Measurements from ENCODE around the gene TMEM235. TPM values are rescaled to one million over a fixed set of nuclear protein-coding genes. Genes with fewer than 3 reads are reported as not detected.

TMEM235 gene
- total RNA-seq, 2 donors from 2014 or later, result not detected

DNA sequence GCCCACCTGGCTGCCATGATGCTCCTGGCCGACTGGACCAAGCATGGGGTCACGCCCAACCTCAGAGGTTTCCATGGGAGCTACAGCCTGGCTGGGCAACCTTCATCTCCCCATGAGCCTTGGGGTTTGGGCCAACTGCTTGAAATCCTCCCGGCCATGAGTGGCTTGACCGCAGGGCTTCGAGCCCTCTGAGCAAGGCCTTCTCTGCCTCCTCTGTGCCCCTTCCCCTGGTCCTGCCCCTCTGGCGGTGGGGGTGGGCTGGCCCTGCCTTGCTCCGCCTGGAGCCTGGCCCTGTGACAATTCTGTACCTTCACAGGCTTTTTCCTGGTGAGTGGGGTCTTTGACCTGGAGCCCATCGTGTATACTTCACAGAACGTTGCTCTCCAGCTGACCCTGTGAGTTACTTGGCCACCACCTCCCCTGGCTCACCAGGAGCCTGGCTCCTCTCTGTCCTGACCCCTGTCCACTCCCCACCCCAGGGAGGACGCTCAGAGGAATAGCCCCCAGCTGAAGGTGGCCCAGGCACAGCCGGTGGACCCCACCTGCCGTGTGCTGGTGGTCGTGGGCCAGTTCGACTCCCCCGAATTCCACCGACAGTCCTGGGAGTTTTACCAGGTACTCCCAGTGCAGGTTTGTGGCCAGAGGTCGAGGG lies 26.2 kb upstream of the TMEM235 start:
- no peak overlapping the region for H3K4me3 Mint-ChIP-seq
- H3K27ac Mint-ChIP-seq, result no peak overlapping the region
- no peaks in the 10 kb centered on the region for H3K4me1 Mint-ChIP-seq (ENCODE audit: low read depth in 2 of 2)
- peak in 1 of 2 donors; percentile 6 for ATAC-seq
- H3K36me3 Mint-ChIP-seq, result no peaks in the 10 kb centered on the region
- no peaks in the 10 kb centered on the region for H3K9me3 Mint-ChIP-seq
- DNase-seq (ENCODE audit: low spot score), result no peak
- no peaks in the 10 kb centered on the region for H3K27me3 Mint-ChIP-seq

DNA sequence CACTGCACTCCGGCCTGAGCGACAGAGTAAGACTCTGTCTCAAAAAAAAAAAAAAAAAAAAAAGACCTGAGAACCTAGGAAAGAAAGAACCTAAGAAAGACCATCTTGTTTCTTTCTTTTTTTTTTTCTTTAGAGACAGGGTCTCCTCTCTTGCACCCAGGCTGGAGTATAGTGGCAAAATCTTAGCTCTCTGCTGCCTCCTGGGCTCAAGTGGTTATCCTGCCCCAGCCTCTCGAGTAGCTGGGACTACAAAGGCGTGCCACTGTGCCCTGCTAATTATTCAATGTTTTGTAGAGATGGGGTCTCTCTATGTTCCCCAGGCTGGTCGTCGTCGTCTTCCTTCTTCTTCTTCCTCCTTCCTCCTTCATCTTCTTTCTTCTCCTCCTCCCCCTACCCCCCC lies 25.1 kb upstream of the TMEM235 start:
- H3K36me3 Mint-ChIP-seq, result no peaks in the 10 kb centered on the region

DNA sequence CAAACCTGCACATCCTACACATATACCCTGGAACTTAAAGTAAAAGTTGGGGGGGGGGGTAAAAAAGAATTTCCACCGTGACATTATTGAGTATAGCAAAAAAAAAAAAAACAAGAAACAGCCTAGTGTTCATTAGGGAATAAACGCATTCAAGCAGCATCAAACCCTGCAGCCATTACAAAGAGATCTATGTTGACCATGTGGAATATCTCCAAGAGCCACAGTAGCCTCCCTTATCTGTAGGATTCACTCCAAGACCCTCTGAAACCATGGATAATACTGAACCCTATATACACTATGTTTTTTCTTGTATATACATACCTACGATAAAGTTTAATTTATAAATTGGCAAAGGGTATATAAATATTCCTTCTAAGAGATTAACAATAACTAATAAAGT lies 22.9 kb upstream of the TMEM235 start:
- Mint-ChIP-seq H3K27me3 (no peaks in the 10 kb centered on the region), H3K36me3 (no peaks in the 10 kb centered on the region), H3K9me3 (no peaks in the 10 kb centered on the region), H3K4me1 (ENCODE audit: low read depth in 2 of 2) (no peaks in the 10 kb centered on the region), H3K27ac (no peak overlapping the region), H3K4me3 (no peak overlapping the region)
- no peak for ATAC-seq
- no peak for DNase-seq (ENCODE audit: low spot score)

More for the DNA sequence above, 25.1 kb upstream of the TMEM235 start:
- H3K4me1 Mint-ChIP-seq (ENCODE audit: low read depth in 2 of 2), result no peaks in the 10 kb centered on the region
- no peak overlapping the region for H3K4me3 Mint-ChIP-seq
- no peak overlapping the region for H3K27ac Mint-ChIP-seq
- no peak for ATAC-seq
- no peak for DNase-seq (ENCODE audit: low spot score)
- no peaks in the 10 kb centered on the region for H3K27me3 Mint-ChIP-seq
- H3K9me3 Mint-ChIP-seq, result no peaks in the 10 kb centered on the region

DNA sequence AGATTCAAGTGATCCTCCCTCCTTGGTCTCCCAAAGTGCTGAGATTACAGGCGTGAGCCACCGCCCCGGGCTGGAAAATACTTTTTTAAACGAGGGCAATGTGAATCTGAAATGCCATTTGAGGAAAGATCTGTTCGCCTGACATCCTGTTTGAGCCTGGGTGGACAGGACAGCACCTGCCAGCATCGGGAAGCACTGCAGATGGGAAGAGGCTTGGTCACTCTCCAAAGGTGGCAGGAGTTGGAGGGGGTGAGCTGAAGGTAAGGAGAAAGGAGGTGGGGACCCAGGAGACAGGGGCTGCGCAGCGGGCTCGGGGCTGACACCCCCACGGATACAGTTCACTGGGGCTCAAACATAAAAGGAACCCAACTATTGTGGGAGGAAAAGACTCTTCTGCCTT lies 21.3 kb upstream of the TMEM235 start:
- Mint-ChIP-seq H3K9me3 (no peaks in the 10 kb centered on the region), H3K4me1 (ENCODE audit: low read depth in 2 of 2) (no peaks in the 10 kb centered on the region), H3K27me3 (no peaks in the 10 kb centered on the region)

DNA sequence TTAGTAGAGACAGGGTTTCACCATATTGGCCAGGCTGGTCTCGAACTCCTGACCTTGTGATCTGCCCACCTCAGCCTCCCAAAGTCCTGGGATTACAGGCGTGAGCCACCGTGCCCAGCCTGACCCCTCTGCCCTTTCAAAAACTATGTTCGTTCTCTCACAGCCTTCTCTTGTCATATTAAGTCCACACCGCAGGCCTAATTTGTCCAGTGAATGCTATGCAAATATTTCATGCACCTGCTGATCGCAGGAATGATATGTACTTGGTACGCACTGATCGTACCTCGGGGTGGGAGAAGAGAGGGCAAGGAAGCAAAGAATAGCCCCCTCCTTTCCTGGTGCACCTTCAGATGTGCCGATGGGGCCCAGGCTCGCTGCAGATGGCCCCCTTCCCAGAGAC lies 20.4 kb upstream of the TMEM235 start:
- Mint-ChIP-seq H3K4me1 (ENCODE audit: low read depth in 2 of 2) (no peaks in the 10 kb centered on the region), H3K27me3 (no peaks in the 10 kb centered on the region), H3K4me3 (no peak overlapping the region), H3K36me3 (no peaks in the 10 kb centered on the region), H3K27ac (no peak overlapping the region), H3K9me3 (no peaks in the 10 kb centered on the region)
- DNase-seq (ENCODE audit: low spot score), result no peak
- ATAC-seq, result no peak

More for the DNA sequence above, 21.3 kb upstream of the TMEM235 start:
- DNase-seq (ENCODE audit: low spot score), result no peak
- no peaks in the 10 kb centered on the region for H3K36me3 Mint-ChIP-seq
- no peak overlapping the region for H3K27ac Mint-ChIP-seq
- no peak overlapping the region for H3K4me3 Mint-ChIP-seq
- no peak for ATAC-seq

DNA sequence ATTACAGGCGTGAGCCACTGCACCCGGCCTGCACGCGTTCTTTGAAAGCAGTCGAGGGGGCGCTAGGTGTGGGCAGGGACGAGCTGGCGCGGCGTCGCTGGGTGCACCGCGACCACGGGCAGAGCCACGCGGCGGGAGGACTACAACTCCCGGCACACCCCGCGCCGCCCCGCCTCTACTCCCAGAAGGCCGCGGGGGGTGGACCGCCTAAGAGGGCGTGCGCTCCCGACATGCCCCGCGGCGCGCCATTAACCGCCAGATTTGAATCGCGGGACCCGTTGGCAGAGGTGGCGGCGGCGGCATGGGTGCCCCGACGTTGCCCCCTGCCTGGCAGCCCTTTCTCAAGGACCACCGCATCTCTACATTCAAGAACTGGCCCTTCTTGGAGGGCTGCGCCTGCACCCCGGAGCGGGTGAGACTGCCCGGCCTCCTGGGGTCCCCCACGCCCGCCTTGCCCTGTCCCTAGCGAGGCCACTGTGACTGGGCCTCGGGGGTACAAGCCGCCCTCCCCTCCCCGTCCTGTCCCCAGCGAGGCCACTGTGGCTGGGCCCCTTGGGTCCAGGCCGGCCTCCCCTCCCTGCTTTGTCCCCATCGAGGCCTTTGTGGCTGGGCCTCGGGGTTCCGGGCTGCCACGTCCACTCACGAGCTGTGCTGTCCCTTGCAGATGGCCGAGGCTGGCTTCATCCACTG lies 17.3 kb upstream of the TMEM235 start, which contains the start of gene BIRC5:
TSS of gene BIRC5 (plus strand) at position 238 of the 690 bp plus-strand sequence. CDS start at position 302, 64 bp downstream.
- ATAC-seq (peak; percentile 100), DNase-seq (ENCODE audit: low spot score) (peak; percentile 93)
- no peaks in the 10 kb centered on the region for H3K27me3 Mint-ChIP-seq
- no peaks in the 10 kb centered on the region for H3K9me3 Mint-ChIP-seq
- H3K36me3 Mint-ChIP-seq, result no peaks in the 10 kb centered on the region
- H3K4me3 Mint-ChIP-seq, result peak within 1 kb of the TSS; percentile 92
- H3K4me1 Mint-ChIP-seq (ENCODE audit: low read depth in 2 of 2), result no peaks in the 10 kb centered on the region
- H3K27ac Mint-ChIP-seq, result peak within 1 kb of the TSS in 1 of 2 donors; percentile 61

DNA sequence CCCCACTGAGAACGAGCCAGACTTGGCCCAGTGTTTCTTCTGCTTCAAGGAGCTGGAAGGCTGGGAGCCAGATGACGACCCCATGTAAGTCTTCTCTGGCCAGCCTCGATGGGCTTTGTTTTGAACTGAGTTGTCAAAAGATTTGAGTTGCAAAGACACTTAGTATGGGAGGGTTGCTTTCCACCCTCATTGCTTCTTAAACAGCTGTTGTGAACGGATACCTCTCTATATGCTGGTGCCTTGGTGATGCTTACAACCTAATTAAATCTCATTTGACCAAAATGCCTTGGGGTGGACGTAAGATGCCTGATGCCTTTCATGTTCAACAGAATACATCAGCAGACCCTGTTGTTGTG lies 16.7 kb upstream of the TMEM235 start:
- Mint-ChIP-seq H3K27me3 (no peaks in the 10 kb centered on the region), H3K4me1 (ENCODE audit: low read depth in 2 of 2) (no peaks in the 10 kb centered on the region), H3K4me3 (peak overlapping the region; percentile 92), H3K27ac (peak overlapping the region in 1 of 2 donors; percentile 61), H3K9me3 (no peaks in the 10 kb centered on the region), H3K36me3 (no peaks in the 10 kb centered on the region)
- ATAC-seq, result no peak
- no peak for DNase-seq (ENCODE audit: low spot score)

DNA sequence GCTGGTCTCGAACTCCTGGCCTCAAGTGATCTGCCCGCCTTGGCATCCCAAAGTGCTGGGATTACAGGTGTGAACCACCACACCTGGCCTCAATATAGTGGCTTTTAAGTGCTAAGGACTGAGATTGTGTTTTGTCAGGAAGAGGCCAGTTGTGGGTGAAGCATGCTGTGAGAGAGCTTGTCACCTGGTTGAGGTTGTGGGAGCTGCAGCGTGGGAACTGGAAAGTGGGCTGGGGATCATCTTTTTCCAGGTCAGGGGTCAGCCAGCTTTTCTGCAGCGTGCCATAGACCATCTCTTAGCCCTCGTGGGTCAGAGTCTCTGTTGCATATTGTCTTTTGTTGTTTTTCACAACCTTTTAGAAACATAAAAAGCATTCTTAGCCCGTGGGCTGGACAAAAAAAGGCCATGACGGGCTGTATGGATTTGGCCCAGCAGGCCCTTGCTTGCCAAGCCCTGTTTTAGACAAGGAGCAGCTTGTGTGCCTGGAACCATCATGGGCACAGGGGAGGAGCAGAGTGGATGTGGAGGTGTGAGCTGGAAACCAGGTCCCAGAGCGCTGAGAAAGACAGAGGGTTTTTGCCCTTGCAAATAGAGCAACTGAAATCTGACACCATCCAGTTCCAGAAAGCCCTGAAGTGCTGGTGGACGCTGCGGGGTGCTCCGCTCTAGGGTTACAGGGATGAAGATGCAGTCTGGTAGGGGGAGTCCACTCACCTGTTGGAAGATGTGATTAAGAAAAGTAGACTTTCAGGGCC lies 11.9 kb upstream of the TMEM235 start:
- Mint-ChIP-seq H3K27me3 (no peaks in the 10 kb centered on the region), H3K4me3 (no peak overlapping the region), H3K4me1 (ENCODE audit: low read depth in 2 of 2) (no peaks in the 10 kb centered on the region), H3K36me3 (no peaks in the 10 kb centered on the region), H3K9me3 (no peaks in the 10 kb centered on the region), H3K27ac (no peak overlapping the region)
- DNase-seq (ENCODE audit: low spot score) (no peak), ATAC-seq (no peak)

DNA sequence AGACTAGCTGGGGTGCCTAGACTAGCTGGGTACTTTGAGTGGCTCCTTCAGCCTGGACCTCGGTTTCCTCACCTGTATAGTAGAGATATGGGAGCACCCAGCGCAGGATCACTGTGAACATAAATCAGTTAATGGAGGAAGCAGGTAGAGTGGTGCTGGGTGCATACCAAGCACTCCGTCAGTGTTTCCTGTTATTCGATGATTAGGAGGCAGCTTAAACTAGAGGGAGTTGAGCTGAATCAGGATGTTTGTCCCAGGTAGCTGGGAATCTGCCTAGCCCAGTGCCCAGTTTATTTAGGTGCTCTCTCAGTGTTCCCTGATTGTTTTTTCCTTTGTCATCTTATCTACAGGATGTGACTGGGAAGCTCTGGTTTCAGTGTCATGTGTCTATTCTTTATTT lies 8.4 kb upstream of the TMEM235 start:
- DNase-seq (ENCODE audit: low spot score) (no peak), ATAC-seq (no peak)
- H3K36me3 Mint-ChIP-seq, result no peaks in the 10 kb centered on the region
- H3K27me3 Mint-ChIP-seq, result peaks cover 0 to 6% of the 10 kb centered on the region in 2 donors
- no peak overlapping the region for H3K4me3 Mint-ChIP-seq
- no peaks in the 10 kb centered on the region for H3K9me3 Mint-ChIP-seq
- peak overlapping the region in 1 of 2 donors; percentile 47 for H3K27ac Mint-ChIP-seq
- no peaks in the 10 kb centered on the region for H3K4me1 Mint-ChIP-seq (ENCODE audit: low read depth in 2 of 2)

DNA sequence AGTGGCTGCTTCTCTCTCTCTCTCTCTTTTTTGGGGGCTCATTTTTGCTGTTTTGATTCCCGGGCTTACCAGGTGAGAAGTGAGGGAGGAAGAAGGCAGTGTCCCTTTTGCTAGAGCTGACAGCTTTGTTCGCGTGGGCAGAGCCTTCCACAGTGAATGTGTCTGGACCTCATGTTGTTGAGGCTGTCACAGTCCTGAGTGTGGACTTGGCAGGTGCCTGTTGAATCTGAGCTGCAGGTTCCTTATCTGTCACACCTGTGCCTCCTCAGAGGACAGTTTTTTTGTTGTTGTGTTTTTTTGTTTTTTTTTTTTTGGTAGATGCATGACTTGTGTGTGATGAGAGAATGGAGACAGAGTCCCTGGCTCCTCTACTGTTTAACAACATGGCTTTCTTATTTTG lies 7.7 kb upstream of the TMEM235 start:
- H3K27ac Mint-ChIP-seq, result peak overlapping the region in 1 of 2 donors; percentile 47
- no peak overlapping the region for H3K4me3 Mint-ChIP-seq
- no peaks in the 10 kb centered on the region for H3K4me1 Mint-ChIP-seq (ENCODE audit: low read depth in 2 of 2)
- H3K9me3 Mint-ChIP-seq, result no peaks in the 10 kb centered on the region
- peaks cover 0 to 6% of the 10 kb centered on the region in 2 donors for H3K27me3 Mint-ChIP-seq
- DNase-seq (ENCODE audit: low spot score), result no peak
- no peaks in the 10 kb centered on the region for H3K36me3 Mint-ChIP-seq
- no peak for ATAC-seq

DNA sequence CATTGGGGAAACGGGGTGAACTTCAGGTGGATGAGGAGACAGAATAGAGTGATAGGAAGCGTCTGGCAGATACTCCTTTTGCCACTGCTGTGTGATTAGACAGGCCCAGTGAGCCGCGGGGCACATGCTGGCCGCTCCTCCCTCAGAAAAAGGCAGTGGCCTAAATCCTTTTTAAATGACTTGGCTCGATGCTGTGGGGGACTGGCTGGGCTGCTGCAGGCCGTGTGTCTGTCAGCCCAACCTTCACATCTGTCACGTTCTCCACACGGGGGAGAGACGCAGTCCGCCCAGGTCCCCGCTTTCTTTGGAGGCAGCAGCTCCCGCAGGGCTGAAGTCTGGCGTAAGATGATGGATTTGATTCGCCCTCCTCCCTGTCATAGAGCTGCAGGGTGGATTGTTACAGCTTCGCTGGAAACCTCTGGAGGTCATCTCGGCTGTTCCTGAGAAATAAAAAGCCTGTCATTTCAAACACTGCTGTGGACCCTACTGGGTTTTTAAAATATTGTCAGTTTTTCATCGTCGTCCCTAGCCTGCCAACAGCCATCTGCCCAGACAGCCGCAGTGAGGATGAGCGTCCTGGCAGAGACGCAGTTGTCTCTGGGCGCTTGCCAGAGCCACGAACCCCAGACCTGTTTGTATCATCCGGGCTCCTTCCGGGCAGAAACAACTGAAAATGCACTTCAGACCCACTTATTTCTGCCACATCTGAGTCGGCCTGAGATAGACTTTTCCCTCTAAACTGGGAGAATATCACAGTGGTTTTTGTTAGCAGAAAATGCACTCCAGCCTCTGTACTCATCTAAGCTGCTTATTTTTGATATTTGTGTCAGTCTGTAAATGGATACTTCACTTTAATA lies 7.0 kb upstream of the TMEM235 start:
- Mint-ChIP-seq H3K9me3 (no peaks in the 10 kb centered on the region), H3K27ac (no peak overlapping the region), H3K4me1 (ENCODE audit: low read depth in 2 of 2) (no peaks in the 10 kb centered on the region), H3K4me3 (no peak overlapping the region), H3K27me3 (peaks cover 0 to 6% of the 10 kb centered on the region in 2 donors), H3K36me3 (no peaks in the 10 kb centered on the region)
- no peak for DNase-seq (ENCODE audit: low spot score)
- no peak for ATAC-seq

DNA sequence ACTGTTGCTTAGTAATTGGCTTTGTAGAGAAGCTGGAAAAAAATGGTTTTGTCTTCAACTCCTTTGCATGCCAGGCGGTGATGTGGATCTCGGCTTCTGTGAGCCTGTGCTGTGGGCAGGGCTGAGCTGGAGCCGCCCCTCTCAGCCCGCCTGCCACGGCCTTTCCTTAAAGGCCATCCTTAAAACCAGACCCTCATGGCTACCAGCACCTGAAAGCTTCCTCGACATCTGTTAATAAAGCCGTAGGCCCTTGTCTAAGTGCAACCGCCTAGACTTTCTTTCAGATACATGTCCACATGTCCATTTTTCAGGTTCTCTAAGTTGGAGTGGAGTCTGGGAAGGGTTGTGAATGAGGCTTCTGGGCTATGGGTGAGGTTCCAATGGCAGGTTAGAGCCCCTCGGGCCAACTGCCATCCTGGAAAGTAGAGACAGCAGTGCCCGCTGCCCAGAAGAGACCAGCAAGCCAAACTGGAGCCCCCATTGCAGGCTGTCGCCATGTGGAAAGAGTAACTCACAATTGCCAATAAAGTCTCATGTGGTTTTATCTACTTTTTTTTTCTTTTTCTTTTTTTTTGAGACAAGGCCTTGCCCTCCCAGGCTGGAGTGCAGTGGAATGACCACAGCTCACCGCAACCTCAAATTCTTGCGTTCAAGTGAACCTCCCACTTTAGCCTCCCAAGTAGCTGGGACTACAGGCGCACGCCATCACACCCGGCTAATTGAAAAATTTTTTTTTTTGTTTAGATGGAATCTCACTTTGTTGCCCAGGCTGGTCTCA lies 6.2 kb upstream of the TMEM235 start:
- Mint-ChIP-seq H3K4me3 (no peak overlapping the region), H3K9me3 (no peaks in the 10 kb centered on the region), H3K4me1 (ENCODE audit: low read depth in 2 of 2) (no peaks in the 10 kb centered on the region), H3K27me3 (peaks cover 0 to 6% of the 10 kb centered on the region in 2 donors), H3K36me3 (no peaks in the 10 kb centered on the region), H3K27ac (no peak overlapping the region)
- ATAC-seq (no peak), DNase-seq (ENCODE audit: low spot score) (no peak)
